WERI-Rb-1 (cell line): ENCODE data around the gene PRM1.

Experiments used
- DNase-seq: peaks from one replicate; pipeline ENCODE4 v3.0.0-alpha.2; 2020
- H3K27ac ChIP-seq: fragments of 250-450 bp; sonication (Bioruptor Pico); 2 replicates; pipeline ENCODE4 v1.5.1; 2020; ENCODE audit warnings: mild to moderate bottlenecking, moderate library complexity
- H3K27me3 ChIP-seq: fragments of 250-450 bp; sonication (Bioruptor Pico); 2 replicates; pipeline ENCODE4 v1.5.1; 2021; ENCODE audit warnings: mild to moderate bottlenecking, low read depth, moderate library complexity; ENCODE audit not compliant: insufficient read depth, severe bottlenecking
- H3K36me3 ChIP-seq: fragments of 250-450 bp; sonication (Bioruptor Pico); 2 replicates; pipeline ENCODE4 v1.5.1; 2020; ENCODE audit warnings: mild to moderate bottlenecking, moderate library complexity
- H3K4me3 ChIP-seq: 2 replicates; pipeline ENCODE4 v1.5.1; 2011; ENCODE audit warnings: low read depth, mild to moderate bottlenecking, control low read depth, low read length
- H3K9me3 ChIP-seq: fragments of 250-450 bp; sonication (Bioruptor Pico); 2 replicates; pipeline ENCODE4 v1.5.1; 2021; ENCODE audit warnings: mild to moderate bottlenecking, moderate library complexity; ENCODE audit not compliant: severe bottlenecking
- TF ChIP-seq, protein P1 (sequence below): IDR thresholded peaks from 2 replicates; pipeline ENCODE4 v1.5.1; 2011; ENCODE audit warnings: low read depth, mild to moderate bottlenecking, control low read depth, inconsistent platforms, low read length

Gene PRM1

DNA sequence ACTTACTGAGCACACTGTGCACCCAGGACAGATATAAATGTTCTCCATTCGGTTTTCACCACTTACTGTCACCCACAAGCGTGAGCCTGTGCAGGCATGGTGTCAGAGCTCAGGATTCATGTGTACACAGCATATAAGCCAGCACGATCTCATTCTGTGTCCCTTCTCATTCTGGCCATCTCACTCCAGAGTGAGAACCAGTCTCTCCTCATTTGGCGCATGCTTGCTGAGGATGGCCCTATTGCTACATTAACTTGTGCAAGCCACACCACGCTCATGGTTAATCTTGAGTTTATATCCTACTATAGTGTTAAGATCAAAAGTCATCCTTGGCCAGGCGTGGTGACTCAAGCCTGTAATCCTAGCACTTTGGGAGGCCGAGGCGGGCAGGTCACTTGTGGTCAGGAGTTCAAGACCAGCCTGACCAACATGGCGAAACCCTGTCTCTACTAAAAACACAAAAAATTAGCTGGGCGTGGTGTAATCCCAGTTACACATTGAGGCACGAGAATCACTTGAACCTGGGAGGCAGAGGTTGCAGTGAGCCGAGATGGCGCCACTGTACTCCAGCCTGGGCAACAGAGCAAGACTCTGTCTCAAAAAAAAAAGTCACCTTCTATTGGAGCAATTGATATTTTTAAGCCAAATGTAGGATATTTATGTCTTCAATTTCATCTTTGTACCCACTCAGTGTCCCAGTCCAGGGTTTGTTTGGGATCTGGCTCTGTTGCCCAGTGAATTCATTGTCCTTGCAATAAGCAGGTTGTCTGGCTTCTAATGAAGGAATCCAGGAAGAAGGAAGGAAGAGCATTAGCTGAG is 46.0 kb downstream of the PRM1 start:
- Histone ChIP-seq H3K4me3 (no peak overlapping the region), H3K27me3 (no peaks in the 10 kb centered on the region), H3K9me3 (no peaks in the 10 kb centered on the region), H3K36me3 (no peaks in the 10 kb centered on the region), H3K27ac (no peak overlapping the region)
- no peak for DNase-seq
- TF ChIP-seq, protein P1, sequence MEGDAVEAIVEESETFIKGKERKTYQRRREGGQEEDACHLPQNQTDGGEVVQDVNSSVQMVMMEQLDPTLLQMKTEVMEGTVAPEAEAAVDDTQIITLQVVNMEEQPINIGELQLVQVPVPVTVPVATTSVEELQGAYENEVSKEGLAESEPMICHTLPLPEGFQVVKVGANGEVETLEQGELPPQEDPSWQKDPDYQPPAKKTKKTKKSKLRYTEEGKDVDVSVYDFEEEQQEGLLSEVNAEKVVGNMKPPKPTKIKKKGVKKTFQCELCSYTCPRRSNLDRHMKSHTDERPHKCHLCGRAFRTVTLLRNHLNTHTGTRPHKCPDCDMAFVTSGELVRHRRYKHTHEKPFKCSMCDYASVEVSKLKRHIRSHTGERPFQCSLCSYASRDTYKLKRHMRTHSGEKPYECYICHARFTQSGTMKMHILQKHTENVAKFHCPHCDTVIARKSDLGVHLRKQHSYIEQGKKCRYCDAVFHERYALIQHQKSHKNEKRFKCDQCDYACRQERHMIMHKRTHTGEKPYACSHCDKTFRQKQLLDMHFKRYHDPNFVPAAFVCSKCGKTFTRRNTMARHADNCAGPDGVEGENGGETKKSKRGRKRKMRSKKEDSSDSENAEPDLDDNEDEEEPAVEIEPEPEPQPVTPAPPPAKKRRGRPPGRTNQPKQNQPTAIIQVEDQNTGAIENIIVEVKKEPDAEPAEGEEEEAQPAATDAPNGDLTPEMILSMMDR, result no peak

DNA sequence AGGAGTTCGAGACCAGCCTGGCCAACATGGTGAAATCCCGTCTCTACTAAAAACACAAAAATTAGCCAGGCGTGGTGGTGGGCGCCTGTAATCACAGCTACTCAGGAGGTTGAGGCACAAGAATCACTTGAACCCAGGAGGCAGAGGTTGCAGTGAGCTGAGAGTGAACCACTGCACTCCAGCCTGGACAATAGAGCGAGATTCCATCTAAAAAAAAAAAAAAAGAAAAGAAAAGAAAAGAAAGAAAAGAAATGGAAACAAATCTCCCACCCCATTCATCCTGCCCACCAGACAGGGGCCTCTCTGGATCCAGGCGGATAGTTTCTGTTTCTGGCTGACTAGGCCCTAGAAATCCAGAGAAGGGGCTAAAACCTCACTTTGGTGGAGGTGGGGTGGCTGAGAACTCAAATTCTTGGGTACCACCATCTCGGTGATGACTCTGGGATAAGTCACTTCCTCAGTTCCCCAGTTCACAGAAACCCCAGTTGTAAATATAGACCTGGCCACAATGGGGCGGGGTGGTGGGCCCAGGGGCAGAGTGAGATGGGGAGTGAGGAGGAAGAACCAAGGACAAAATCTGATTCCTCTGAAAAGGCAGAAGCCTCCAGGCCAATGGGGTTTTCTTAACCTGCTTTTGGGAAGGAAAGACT is 47.3 kb downstream of the PRM1 start:
- Histone ChIP-seq H3K4me3 (no peak overlapping the region), H3K27ac (no peak overlapping the region), H3K9me3 (no peaks in the 10 kb centered on the region), H3K27me3 (no peaks in the 10 kb centered on the region), H3K36me3 (no peaks in the 10 kb centered on the region)
- TF ChIP-seq, protein P1, result no peak
- no peak for DNase-seq

DNA sequence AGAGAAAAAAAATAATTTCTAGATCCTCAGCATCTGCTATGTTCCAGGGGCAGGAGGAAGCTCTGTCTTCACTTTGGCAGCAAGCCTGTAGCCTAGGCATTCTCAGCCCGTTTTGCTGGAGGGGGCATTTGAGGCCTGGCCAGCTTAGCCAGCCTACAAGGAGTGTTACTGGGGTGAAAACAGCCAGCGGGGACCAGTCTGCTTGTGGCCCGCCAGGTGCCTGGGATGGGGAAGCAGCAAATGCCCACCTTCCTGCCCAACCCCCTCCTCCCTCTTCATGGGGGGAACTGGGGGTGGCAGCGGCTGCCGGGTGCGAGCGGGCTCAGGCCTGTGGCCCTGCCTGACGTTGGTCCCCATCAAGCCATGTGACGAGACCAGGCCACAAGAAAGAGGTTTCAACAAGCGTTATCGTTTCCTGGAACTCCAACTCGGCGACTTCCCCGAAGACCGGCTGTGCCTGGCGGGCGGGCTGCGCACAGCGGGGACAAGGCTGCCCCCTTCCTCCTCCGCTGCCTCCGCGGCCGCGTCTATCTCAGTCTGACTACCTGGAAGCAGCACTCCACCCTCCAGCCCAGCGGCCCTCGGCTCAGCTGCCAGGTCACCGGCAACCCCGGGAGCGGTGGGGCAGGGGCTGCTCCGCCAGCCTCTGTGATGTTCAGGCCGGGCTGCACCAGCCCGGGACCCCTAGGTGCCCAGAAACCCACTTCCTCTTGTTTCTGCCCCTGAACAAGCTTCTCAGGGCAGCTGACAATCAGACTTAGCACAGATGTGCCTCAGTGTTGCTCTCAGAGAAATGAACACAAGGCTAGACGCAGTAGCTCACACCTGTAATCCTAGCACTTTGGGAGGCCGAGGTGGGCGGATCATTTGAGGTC is 48.0 kb downstream of the PRM1 start:
- DNase-seq, result no peak
- H3K36me3 ChIP-seq, result no peaks in the 10 kb centered on the region
- H3K4me3 ChIP-seq, result no peak overlapping the region
- H3K27me3 ChIP-seq, result no peaks in the 10 kb centered on the region
- TF ChIP-seq, protein P1, result no peak
- no peaks in the 10 kb centered on the region for H3K9me3 ChIP-seq
- H3K27ac ChIP-seq, result no peak overlapping the region

DNA sequence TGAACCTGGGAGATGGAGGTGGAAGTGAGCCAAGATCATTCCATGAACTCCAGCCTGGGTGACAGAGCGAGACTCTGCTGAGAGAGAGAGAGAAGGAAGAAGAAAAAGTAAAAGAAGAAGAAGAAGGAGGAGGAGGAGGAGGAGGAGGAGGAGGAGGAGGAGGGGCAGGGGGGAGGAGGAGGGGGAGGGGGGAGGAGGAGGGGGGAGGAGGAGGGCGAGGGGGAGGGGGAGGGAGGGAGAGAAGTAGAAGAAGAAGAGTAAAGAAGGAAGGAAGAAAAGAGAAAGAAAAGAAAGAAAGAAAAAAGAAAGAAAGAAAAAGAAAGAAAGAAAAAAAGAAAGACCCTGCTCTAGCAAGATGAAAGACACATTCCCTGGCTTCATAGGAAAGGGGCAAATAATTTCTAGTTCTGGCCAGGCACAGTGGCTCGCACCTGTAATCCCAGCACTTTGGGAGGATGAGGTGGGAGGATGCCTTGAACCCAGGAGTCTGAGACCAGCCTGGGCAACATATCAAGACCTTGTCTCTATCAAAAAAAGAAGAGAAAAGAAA is 48.8 kb downstream of the PRM1 start:
- no peak overlapping the region for H3K4me3 ChIP-seq
- H3K27me3 ChIP-seq, result no peaks in the 10 kb centered on the region
- H3K27ac ChIP-seq, result no peak overlapping the region
- TF ChIP-seq, protein P1, result no peak
- H3K36me3 ChIP-seq, result no peaks in the 10 kb centered on the region
- no peak for DNase-seq
- no peaks in the 10 kb centered on the region for H3K9me3 ChIP-seq

DNA sequence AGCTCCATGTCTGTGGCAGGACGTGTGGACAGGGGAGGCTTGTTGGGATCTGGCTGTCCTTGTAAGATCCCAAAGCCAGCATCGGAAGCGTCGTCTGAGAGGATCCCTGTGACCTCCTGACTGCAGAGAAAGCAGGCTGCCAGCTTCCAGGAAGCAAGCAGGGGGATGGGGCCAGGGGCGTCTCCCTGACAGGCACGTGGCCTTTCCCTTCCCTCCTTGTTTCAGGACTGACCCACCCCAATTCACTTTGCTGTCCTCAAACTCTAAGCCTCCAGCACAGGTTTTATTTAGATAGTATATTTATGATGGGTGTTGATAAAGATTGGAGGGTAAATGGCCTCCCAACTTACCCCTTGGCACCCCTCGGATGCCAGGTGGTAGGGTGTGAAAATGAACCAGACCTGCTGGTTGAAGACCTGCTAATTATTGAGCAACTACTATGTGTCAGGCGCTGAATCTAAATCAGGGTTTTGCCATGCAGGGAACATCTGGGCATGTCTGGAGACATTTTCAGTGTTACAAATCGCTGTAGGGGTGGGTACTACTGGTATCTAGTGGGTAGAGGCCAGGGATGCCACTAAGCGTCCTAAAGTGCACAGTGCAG is 49.7 kb downstream of the PRM1 start:
- no peak overlapping the region for H3K27ac ChIP-seq
- no peaks in the 10 kb centered on the region for H3K27me3 ChIP-seq
- H3K9me3 ChIP-seq, result no peaks in the 10 kb centered on the region
- H3K36me3 ChIP-seq, result no peaks in the 10 kb centered on the region
- TF ChIP-seq, protein P1, result no peak
- no peak overlapping the region for H3K4me3 ChIP-seq
- DNase-seq, result no peak
